IMR-90 (cell line): ENCODE data around the gene LENG1. TPM values are rescaled to one million over a fixed set of nuclear protein-coding genes. Genes with fewer than 3 reads are reported as not detected.

ENCODE experiments used
- ATAC-seq: fragments of 200-7000 bp; cut with Tn5 transposase; 2 replicates; pipeline ENCODE4 v1.9.1; 2020; ENCODE audit warnings: low read depth, mild to moderate bottlenecking, moderate library complexity
- Bru-seq: library from RNA; stranded (reverse); fragments of 400-500 nt; gene quantifications from one replicate; lab custom pipeline; 2021; lab: Mats Ljungman, UMichigan
- BruChase-seq, 2 experiments: library from RNA; stranded (reverse); fragments of 400-500 nt; gene quantifications; one replicate each; lab custom pipeline; 2021; lab: Mats Ljungman, UMichigan
- BruUV-seq: library from RNA; stranded (reverse); fragments of 400-500 nt; replicated peaks from 2 replicates; lab custom pipeline; 2021; lab: Mats Ljungman, UMichigan
- CTCF ChIA-PET: fragments of 300-600 bp; formaldehyde crosslinking; extraction: SDS; loops from one replicate; lab custom pipeline; 2021; ENCODE audit warnings: antibody characterized with exemption; lab: Yijun Ruan, JAX
- POLR2A ChIA-PET: fragments of 300-600 bp; sonication (Branson Sonifier 250); formaldehyde crosslinking; loops from one replicate; lab custom pipeline; 2022; ENCODE audit warnings: antibody characterized with exemption; ENCODE audit not compliant: unreplicated experiment; lab: Charles Lee
- DNase-seq: peaks from one replicate; pipeline ENCODE4 v3.0.0; 2013
- H2AFZ ChIP-seq: replicated peaks from 2 replicates; pipeline ENCODE3; 2013; ENCODE audit warnings: low read length, mild to moderate bottlenecking; ENCODE audit not compliant: poor library complexity
- H2AK5ac ChIP-seq: 2 replicates; pipeline ENCODE4 v1.6.1; 2013; ENCODE audit warnings: low read depth, low read length, inconsistent platforms
- H2AK9ac ChIP-seq: replicated peaks from 2 replicates; pipeline ENCODE3; 2013; ENCODE audit warnings: mild to moderate bottlenecking, low read depth, low read length, moderate library complexity; ENCODE audit not compliant: poor library complexity
- H2BK120ac ChIP-seq: 2 replicates; pipeline ENCODE4 v1.6.1; 2013; ENCODE audit warnings: low read depth, low read length, inconsistent platforms
- H2BK15ac ChIP-seq: 3 replicates; pipeline ENCODE4 v1.6.1; 2013; ENCODE audit warnings: low read depth, low read length, inconsistent platforms
- H2BK20ac ChIP-seq: 2 replicates; pipeline ENCODE4 v1.6.1; 2013; ENCODE audit warnings: low read depth, mild to moderate bottlenecking, inconsistent platforms, low read length, moderate library complexity
- H2BK5ac ChIP-seq: 2 replicates; pipeline ENCODE4 v1.6.1; 2013; ENCODE audit warnings: mild to moderate bottlenecking, low read depth, low read length, inconsistent platforms; ENCODE audit not compliant: poor library complexity, severe bottlenecking
- H3K14ac ChIP-seq: replicated peaks from 2 replicates; pipeline ENCODE4 v1.6.1; 2013; ENCODE audit warnings: low read depth, low read length, inconsistent platforms
- H3K18ac ChIP-seq: 2 replicates; pipeline ENCODE4 v1.6.1; 2013; ENCODE audit warnings: low read depth, low read length, control low read depth
- H3K23ac ChIP-seq: 2 replicates; pipeline ENCODE4 v1.6.1; 2013; ENCODE audit warnings: low read depth, low read length, inconsistent platforms
- H3K27ac ChIP-seq: 2 replicates; pipeline ENCODE4 v1.5.1; 2013; ENCODE audit warnings: mild to moderate bottlenecking, control low read depth, low read length; ENCODE audit not compliant: insufficient read depth
- H3K27me3 ChIP-seq: 2 replicates; pipeline ENCODE4 v1.6.1; 2013; ENCODE audit warnings: low read length; ENCODE audit not compliant: control insufficient read depth, insufficient read depth
- H3K36me3 ChIP-seq: 2 replicates; pipeline ENCODE4 v1.6.1; 2013; ENCODE audit warnings: low read length, mixed read lengths; ENCODE audit not compliant: control insufficient read depth, insufficient read depth
- H3K4ac ChIP-seq: 2 replicates; pipeline ENCODE4 v1.6.1; 2013; ENCODE audit warnings: low read depth, low read length, inconsistent platforms
- H3K4me1 ChIP-seq: 2 replicates; pipeline ENCODE4 v1.6.1; 2013; ENCODE audit warnings: low read length, mixed read lengths; ENCODE audit not compliant: control insufficient read depth, insufficient read depth
- H3K4me2 ChIP-seq: 2 replicates; pipeline ENCODE4 v1.6.1; 2013; ENCODE audit warnings: low read depth, mild to moderate bottlenecking, control low read depth, low read length, moderate library complexity
- H3K4me3 ChIP-seq: 2 replicates; pipeline ENCODE4 v1.5.1; 2013; ENCODE audit warnings: low read depth, mild to moderate bottlenecking, control low read depth, low read length, moderate library complexity; ENCODE audit not compliant: insufficient read depth
- H3K56ac ChIP-seq: 2 replicates; pipeline ENCODE4 v1.6.1; 2013; ENCODE audit warnings: low read length, inconsistent platforms; ENCODE audit not compliant: insufficient read depth; ENCODE audit errors: extremely low read depth
- H3K79me1 ChIP-seq, 2 experiments: 2 replicates each; pipeline ENCODE4 v1.6.1; 2013; ENCODE audit warnings: low read length in 2 of 2, inconsistent platforms in 1 of 2, low read depth in 1 of 2
- H3K9ac ChIP-seq: 2 replicates; pipeline ENCODE4 v1.6.1; 2013; ENCODE audit warnings: low read depth, low read length, control low read depth
- H3K9me1 ChIP-seq: 2 replicates; pipeline ENCODE4 v1.6.1; 2013; ENCODE audit warnings: low read length, inconsistent platforms; ENCODE audit not compliant: insufficient read depth
- H3K9me3 ChIP-seq: 2 replicates; pipeline ENCODE4 v1.6.1; 2013; ENCODE audit warnings: low read length; ENCODE audit not compliant: control insufficient read depth, insufficient read depth
- H4K20me1 ChIP-seq: 2 replicates; pipeline ENCODE4 v1.6.1; 2013; ENCODE audit warnings: low read length, inconsistent platforms; ENCODE audit not compliant: insufficient read depth
- H4K5ac ChIP-seq: 2 replicates; pipeline ENCODE4 v1.6.1; 2013; ENCODE audit warnings: mild to moderate bottlenecking, low read depth, low read length, control low read depth
- H4K8ac ChIP-seq, 2 experiments: 2 replicates each; pipeline ENCODE4 v1.6.1; 2013; ENCODE audit warnings: low read depth in 2 of 2, low read length in 2 of 2, control low read depth in 1 of 2, inconsistent platforms in 1 of 2
- H4K91ac ChIP-seq: 2 replicates; pipeline ENCODE4 v1.6.1; 2013; ENCODE audit warnings: low read depth, low read length, inconsistent platforms; ENCODE audit not compliant: insufficient read depth
- BHLHE40 ChIP-seq: fragments of 150-350 bp; IDR thresholded peaks from 2 replicates; pipeline ENCODE4 v1.6.1; 2016; ENCODE audit warnings: mild to moderate bottlenecking, low read depth, low read length
- CEBPB ChIP-seq: IDR thresholded peaks from 2 replicates; pipeline ENCODE4 v1.6.1; 2012; ENCODE audit warnings: low read depth, low read length, improper control_type of control experiment
- CHD1 ChIP-seq: IDR thresholded peaks from 2 replicates; pipeline ENCODE4 v1.6.1; 2012; ENCODE audit warnings: low read depth, low read length, improper control_type of control experiment
- FOS ChIP-seq: fragments of 150-350 bp; IDR thresholded peaks from 2 replicates; pipeline ENCODE4 v1.6.1; 2016; ENCODE audit warnings: low read depth, low read length
- MAFK ChIP-seq: IDR thresholded peaks from 2 replicates; pipeline ENCODE4 v1.6.1; 2012; ENCODE audit warnings: low read depth, low read length, improper control_type of control experiment
- MAZ ChIP-seq: IDR thresholded peaks from 2 replicates; pipeline ENCODE4 v1.6.1; 2012; ENCODE audit warnings: low read depth, mild to moderate bottlenecking, low read length, improper control_type of control experiment, moderate library complexity, borderline replicate concordance
- MXI1 ChIP-seq: IDR thresholded peaks from 2 replicates; pipeline ENCODE4 v1.6.1; 2012; ENCODE audit warnings: low read depth, mild to moderate bottlenecking, low read length, moderate library complexity, borderline replicate concordance
- POLR2A ChIP-seq: IDR thresholded peaks from 2 replicates; pipeline ENCODE4 v1.6.1; 2012; ENCODE audit warnings: mild to moderate bottlenecking, low read depth, low read length
- RAD21 ChIP-seq: IDR thresholded peaks from 2 replicates; pipeline ENCODE4 v1.6.1; 2012; ENCODE audit warnings: low read length, improper control_type of control experiment
- RFX5 ChIP-seq: IDR thresholded peaks from 2 replicates; pipeline ENCODE4 v1.8.0; 2012; ENCODE audit warnings: low read depth, mild to moderate bottlenecking, low read length, moderate library complexity
- WGBS, 2 experiments: methylation state at CpG; one replicate each; pipeline versions ENCODE4 v1.1.5 to v1.1.7; 2013; ENCODE audit warnings: missing lambda C conversion rate in 2 of 2; ENCODE audit not compliant: insufficient read length in 1 of 2; ENCODE audit errors: extremely low coverage in 2 of 2; 5-methylcytosine and 5-hydroxymethylcytosine counted together
- dilution Hi-C: fragments of 300-500 bp; cut with HindIII; formaldehyde crosslinking; loops from one replicate; pipeline ENCODE4 v1.14.3; 2018; ENCODE audit warnings: low sequenced_read_pairs; ENCODE audit not compliant: unreplicated experiment
- in situ Hi-C: fragments of 300-500 bp; cut with MboI; formaldehyde crosslinking; loops from 3 replicates; pipeline ENCODE4 v1.14.3; 2019; ENCODE audit warnings: low sequenced_read_pairs, inconsistent platforms, mixed read lengths
- intact Hi-C: fragments of 100-400 bp; cut with micrococcal nuclease; formaldehyde crosslinking; loops from 2 replicates; pipeline ENCODE4 v1.10.0; 2022
- long read RNA-seq: library from polyadenylated mRNA; unstranded; transcript quantifications from one replicate; pipeline ENCODE4 v2.0.0, GENCODE V29; 2021; ENCODE audit not compliant: unreplicated experiment
- polyA plus RNA-seq, 3 experiments: library from polyadenylated mRNA; depleted of rRNA; stranded (reverse); fragments of >200 nt; gene quantifications; 2 replicates each; pipeline ENCODE4 v1.2.3, GENCODE V29; 2012; ENCODE audit warnings: low replicate concordance in 1 of 3
- total RNA-seq: library from RNA; depleted of rRNA; stranded (reverse); fragments of >200 nt; gene quantifications from 2 replicates; pipeline ENCODE4 v1.2.3, GENCODE V29; 2012; rRNA removed
- TF ChIP-seq, protein P1 (sequence below): conservative IDR thresholded peaks from 2 replicates; pipeline ENCODE4 v1.5.1; 2012; ENCODE audit warnings: mild to moderate bottlenecking, low read depth, low read length, improper control_type of control experiment
- TF ChIP-seq, protein P2 (sequence below): fragments of 150-350 bp; IDR thresholded peaks from 2 replicates; pipeline ENCODE4 v1.6.1; 2017; ENCODE audit warnings: mild to moderate bottlenecking, antibody characterized with exemption, low read length, low read depth

The LENG1 gene
- total RNA-seq (2.7 and 5.0 TPM in 2 replicates), polyA plus RNA-seq (2012; rRNA removed) (5.3 and 6.1 TPM in 2 replicates), Bru-seq, nascent RNA (percentile 53 among the genes with signal in this experiment), BruChase-seq, experiment 1, labeled RNA remaining after a 6-hour chase (percentile 56 among the genes with signal in this experiment), BruChase-seq, experiment 2, labeled RNA remaining after a 2-hour chase (percentile 48 among the genes with signal in this experiment)
- polyA plus RNA-seq (2012; cell fraction: cytosol; rRNA removed), result 4.1 and 8.6 TPM in 2 replicates
- 2.3 and 4.0 TPM in 2 replicates for polyA plus RNA-seq (2012; cell fraction: nucleus; rRNA removed; ENCODE audit: low replicate concordance)
- long read RNA-seq, transcript LENG1-201 (4 exons, 1,542 nt), result major isoform, 7 of 9 reads
- long read RNA-seq, partial matches to known transcripts, result 0 of 9 reads
- long read RNA-seq, other reads (novel, unspliced or antisense), result 2 of 9 reads

DNA sequence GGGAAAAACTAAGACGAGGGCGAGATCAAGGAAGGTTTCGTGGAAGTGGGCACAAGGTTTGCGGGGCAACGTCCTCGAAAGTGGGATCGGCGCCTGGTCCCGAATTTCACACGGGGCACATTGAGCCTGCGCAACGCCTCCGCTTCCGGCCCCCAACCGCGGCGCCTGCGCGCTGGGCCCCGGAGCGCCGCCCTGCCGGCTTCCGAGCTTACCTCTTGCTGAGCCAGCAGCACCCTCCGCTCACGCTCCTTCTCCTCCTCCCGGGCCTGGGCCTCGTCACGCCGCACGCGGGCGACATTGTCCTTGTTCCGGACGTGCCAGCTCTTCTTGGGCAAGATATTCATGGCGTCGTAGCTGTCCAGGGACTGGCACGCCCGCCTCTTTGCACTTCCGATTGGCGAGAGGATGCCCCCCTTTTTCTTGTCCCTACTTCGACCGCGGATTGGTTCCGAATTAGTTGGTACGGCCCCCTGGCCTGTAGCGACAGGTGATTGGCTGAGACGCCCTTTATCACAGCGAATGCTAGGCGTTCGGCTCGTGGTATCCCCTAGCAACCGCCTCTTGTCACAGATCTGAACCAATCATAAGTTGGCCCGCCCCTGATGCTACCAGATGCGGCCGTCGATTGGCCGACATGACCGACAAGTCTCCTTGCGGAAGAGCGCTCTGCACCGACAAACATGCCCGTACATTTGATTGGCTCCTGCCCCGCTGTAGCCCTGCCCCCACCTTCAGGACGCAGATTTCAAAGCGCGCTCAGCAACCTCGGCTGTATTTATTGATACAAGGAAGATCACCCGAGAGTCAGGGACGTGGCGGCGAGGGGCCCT lies at the start of gene LENG1:
Gene LENG1, minus strand, starts transcription at position 370 of the 830 bp plus-strand sequence. Its CDS starts 26 bp downstream, at position 344.
- Histone ChIP-seq H3K27ac (peak within 1 kb of the TSS; percentile 88), H3K9me3 (no peaks in the 10 kb centered on the region), H2AFZ (peak within 1 kb of the TSS; percentile 99), H3K14ac (peak within 1 kb of the TSS; percentile 98), H3K79me1 (peaks cover 10 to 38% of the 10 kb centered on the region in 2 experiments; a peak in 3 of 4 replicates), H4K8ac (peak within 1 kb of the TSS; percentile 79 to 99), H4K91ac (peak within 1 kb of the TSS; percentile 99), H3K4ac (peak within 1 kb of the TSS; percentile 98), H2AK9ac (peak within 1 kb of the TSS; percentile 92), H3K4me1 (peaks cover 11% of the 10 kb centered on the region), H3K9me1 (no peaks in the 10 kb centered on the region; the same call in none of the 2 replicates), H2BK120ac (peak within 1 kb of the TSS; percentile 90), H2AK5ac (peak within 1 kb of the TSS; percentile 97), H3K9ac (peak within 1 kb of the TSS; percentile 87), H3K36me3 (peaks cover 23% of the 10 kb centered on the region), H2BK15ac (peak within 1 kb of the TSS; percentile 79; the same call in 1 of the 3 replicates), H3K4me3 (peak within 1 kb of the TSS; percentile 60), H3K56ac (peak within 1 kb of the TSS; percentile 96), H3K27me3 (no peaks in the 10 kb centered on the region), H3K18ac (peak within 1 kb of the TSS; percentile 91), H4K20me1 (no peaks in the 10 kb centered on the region), H3K23ac (peak within 1 kb of the TSS; percentile 99), H4K5ac (peak within 1 kb of the TSS; percentile 91), H3K4me2 (peak within 1 kb of the TSS; percentile 99), H2BK20ac (peak within 1 kb of the TSS; percentile 55; the same call in 1 of the 2 replicates), H2BK5ac (peak within 1 kb of the TSS; percentile 92)
- TF ChIP-seq BHLHE40 (no peak; the same call in 1 of the 2 replicates), MAZ (peak; percentile 92), POLR2A (peak; percentile 96), FOS (peak; percentile 55; the same call in 1 of the 2 replicates), MXI1 (0 out of 2 replicates have a peak, but pooled peaks have one; percentile 39), RAD21 (no peak), CEBPB (peak; percentile 20; the same call in 1 of the 2 replicates), RFX5 (peak; percentile 54), CHD1 (0 out of 2 replicates have a peak, but pooled peaks have one; percentile 59), MAFK (peak; percentile 30; the same call in 1 of the 2 replicates)
- TF ChIP-seq, protein P1, sequence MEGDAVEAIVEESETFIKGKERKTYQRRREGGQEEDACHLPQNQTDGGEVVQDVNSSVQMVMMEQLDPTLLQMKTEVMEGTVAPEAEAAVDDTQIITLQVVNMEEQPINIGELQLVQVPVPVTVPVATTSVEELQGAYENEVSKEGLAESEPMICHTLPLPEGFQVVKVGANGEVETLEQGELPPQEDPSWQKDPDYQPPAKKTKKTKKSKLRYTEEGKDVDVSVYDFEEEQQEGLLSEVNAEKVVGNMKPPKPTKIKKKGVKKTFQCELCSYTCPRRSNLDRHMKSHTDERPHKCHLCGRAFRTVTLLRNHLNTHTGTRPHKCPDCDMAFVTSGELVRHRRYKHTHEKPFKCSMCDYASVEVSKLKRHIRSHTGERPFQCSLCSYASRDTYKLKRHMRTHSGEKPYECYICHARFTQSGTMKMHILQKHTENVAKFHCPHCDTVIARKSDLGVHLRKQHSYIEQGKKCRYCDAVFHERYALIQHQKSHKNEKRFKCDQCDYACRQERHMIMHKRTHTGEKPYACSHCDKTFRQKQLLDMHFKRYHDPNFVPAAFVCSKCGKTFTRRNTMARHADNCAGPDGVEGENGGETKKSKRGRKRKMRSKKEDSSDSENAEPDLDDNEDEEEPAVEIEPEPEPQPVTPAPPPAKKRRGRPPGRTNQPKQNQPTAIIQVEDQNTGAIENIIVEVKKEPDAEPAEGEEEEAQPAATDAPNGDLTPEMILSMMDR, result peak; percentile 33; the same call in 1 of the 2 replicates
- TF ChIP-seq, protein P2, sequence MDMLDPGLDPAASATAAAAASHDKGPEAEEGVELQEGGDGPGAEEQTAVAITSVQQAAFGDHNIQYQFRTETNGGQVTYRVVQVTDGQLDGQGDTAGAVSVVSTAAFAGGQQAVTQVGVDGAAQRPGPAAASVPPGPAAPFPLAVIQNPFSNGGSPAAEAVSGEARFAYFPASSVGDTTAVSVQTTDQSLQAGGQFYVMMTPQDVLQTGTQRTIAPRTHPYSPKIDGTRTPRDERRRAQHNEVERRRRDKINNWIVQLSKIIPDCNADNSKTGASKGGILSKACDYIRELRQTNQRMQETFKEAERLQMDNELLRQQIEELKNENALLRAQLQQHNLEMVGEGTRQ, result no peak
- intact Hi-C loops (loop anchor here (1.0 to 5.0 kb wide), 2 partner anchors 22 to 1123 kb away; partner anchors contain the start of genes BRSK1, CNOT3 and HSPBP1), in situ Hi-C loops (no loop called here), dilution Hi-C loops (no loop called here)
- 2% methylated on average over 33 of the region's 72 CpGs; no CpG with 5 or more reads in 1 of the 2 experiments for WGBS, 2 experiments
- ATAC-seq (peak; percentile 91), DNase-seq (peak; percentile 100)
- POLR2A ChIA-PET, result interaction anchor here (1.0 to 1.9 kb wide), 4 partner anchors 17 to 41 kb away, joined by 3 to 5 read pairs (median 4); partner anchors contain the start of genes CNOT3, MBOAT7 and RPS9
- CTCF ChIA-PET, result no interaction called here
- no TSS peak for BruUV-seq
